H9 (cell line): ENCODE data around the gene YDJC. TPM values are rescaled to one million over a fixed set of nuclear protein-coding genes. Genes with fewer than 3 reads are reported as not detected.

Experiments used
- DNase-seq: peaks from one replicate; pipeline ENCODE4 v3.0.0-alpha.2; 2017
- H2AFZ ChIP-seq: one replicate; pipeline ENCODE4 v1.6.1; 2013; ENCODE audit warnings: mild to moderate bottlenecking, low read length, control low read depth, moderate library complexity
- H2AK5ac ChIP-seq: 2 replicates; pipeline ENCODE4 v1.6.1; 2013; ENCODE audit warnings: low read length, control low read depth, mixed read lengths; ENCODE audit not compliant: insufficient read length
- H2BK120ac ChIP-seq: one replicate; pipeline ENCODE4 v1.6.1; 2013; ENCODE audit warnings: low read depth, mild to moderate bottlenecking, low read length, control low read depth, inconsistent platforms; ENCODE audit not compliant: poor library complexity, severe bottlenecking
- H2BK12ac ChIP-seq: 2 replicates; pipeline ENCODE4 v1.6.1; 2013; ENCODE audit warnings: low read length, control low read depth, mixed read lengths, low read depth; ENCODE audit not compliant: insufficient read length
- H2BK15ac ChIP-seq: 2 replicates; pipeline ENCODE4 v1.6.1; 2013; ENCODE audit warnings: low read depth, low read length, control low read depth
- H2BK20ac ChIP-seq: one replicate; pipeline ENCODE4 v1.6.1; 2013; ENCODE audit warnings: low read depth, mild to moderate bottlenecking, low read length, control low read depth, inconsistent platforms; ENCODE audit not compliant: poor library complexity, severe bottlenecking
- H2BK5ac ChIP-seq: 2 replicates; pipeline ENCODE4 v1.6.1; 2013; ENCODE audit warnings: low read length, control low read depth, mixed read lengths; ENCODE audit not compliant: insufficient read length
- H3K14ac ChIP-seq: 2 replicates; pipeline ENCODE4 v1.6.1; 2013; ENCODE audit warnings: low read length, control low read depth; ENCODE audit not compliant: insufficient read depth
- H3K18ac ChIP-seq: 2 replicates; pipeline ENCODE4 v1.6.1; 2013; ENCODE audit warnings: low read depth, mild to moderate bottlenecking, mixed read lengths, low read length, control low read depth; ENCODE audit not compliant: insufficient read length
- H3K23ac ChIP-seq: 2 replicates; pipeline ENCODE4 v1.6.1; 2013; ENCODE audit warnings: low read length, control low read depth, mixed read lengths, low read depth; ENCODE audit not compliant: insufficient read length
- H3K23me2 ChIP-seq: 2 replicates; pipeline ENCODE4 v1.6.1; 2013; ENCODE audit warnings: low read depth, mild to moderate bottlenecking, mixed read lengths, low read length, control low read depth; ENCODE audit not compliant: insufficient read length, poor library complexity, severe bottlenecking
- H3K27ac ChIP-seq: 2 replicates; pipeline ENCODE4 v1.5.1; 2013; ENCODE audit warnings: low read length, control low read depth, mixed read lengths, low read depth; ENCODE audit not compliant: insufficient read length
- H3K27me3 ChIP-seq: 2 replicates; pipeline ENCODE4 v1.6.1; 2013; ENCODE audit warnings: low read length, control low read depth, inconsistent platforms; ENCODE audit not compliant: insufficient read depth
- H3K4ac ChIP-seq: 2 replicates; pipeline ENCODE4 v1.6.1; 2013; ENCODE audit warnings: low read depth, mild to moderate bottlenecking, control low read depth, inconsistent platforms, low read length, moderate library complexity
- H3K4me1 ChIP-seq: 2 replicates; pipeline ENCODE4 v1.6.1; 2013; ENCODE audit warnings: low read length, control low read depth, inconsistent platforms; ENCODE audit not compliant: insufficient read depth
- H3K4me2 ChIP-seq: 2 replicates; pipeline ENCODE4 v1.6.1; 2013; ENCODE audit warnings: low read length, control low read depth, mixed read lengths; ENCODE audit not compliant: insufficient read length, insufficient read depth
- H3K56ac ChIP-seq: 2 replicates; pipeline ENCODE4 v1.6.1; 2013; ENCODE audit warnings: low read depth, mild to moderate bottlenecking, mixed read lengths, low read length, control low read depth; ENCODE audit not compliant: insufficient read length
- H3K79me1 ChIP-seq: 2 replicates; pipeline ENCODE4 v1.6.1; 2013; ENCODE audit warnings: low read depth, mild to moderate bottlenecking, moderate library complexity, low read length, control low read depth, inconsistent platforms; ENCODE audit not compliant: insufficient read depth, poor library complexity, severe bottlenecking
- H3K79me2 ChIP-seq: 2 replicates; pipeline ENCODE4 v1.6.1; 2013; ENCODE audit warnings: low read length, control low read depth, inconsistent platforms; ENCODE audit not compliant: insufficient read depth
- H3K9ac ChIP-seq: 2 replicates; pipeline ENCODE4 v1.6.1; 2013; ENCODE audit warnings: low read length, control low read depth, mixed read lengths; ENCODE audit not compliant: insufficient read length; ENCODE audit errors: extremely low read depth
- H3K9me3 ChIP-seq: one replicate; pipeline ENCODE4 v1.6.1; 2013; ENCODE audit warnings: low read depth, low read length, inconsistent platforms; ENCODE audit not compliant: control insufficient read depth
- H3T11ph ChIP-seq: one replicate; pipeline ENCODE4 v1.6.1; 2013; ENCODE audit warnings: mild to moderate bottlenecking, low read length, control low read depth, inconsistent platforms
- H4K20me1 ChIP-seq: one replicate; pipeline ENCODE4 v1.6.1; 2013; ENCODE audit not compliant: control insufficient read depth, insufficient read length, insufficient read depth
- H4K5ac ChIP-seq: 2 replicates; pipeline ENCODE4 v1.6.1; 2013; ENCODE audit warnings: low read depth, mild to moderate bottlenecking, mixed read lengths, low read length, control low read depth; ENCODE audit not compliant: insufficient read length
- H4K8ac ChIP-seq: replicated peaks from 2 replicates; pipeline ENCODE4 v1.6.1; 2013; ENCODE audit warnings: low read length, control low read depth, mixed read lengths, low read depth; ENCODE audit not compliant: insufficient read length
- H4K91ac ChIP-seq: 2 replicates; pipeline ENCODE4 v1.6.1; 2013; ENCODE audit warnings: low read depth, mild to moderate bottlenecking, moderate library complexity, mixed read lengths, low read length, control low read depth; ENCODE audit not compliant: insufficient read length
- H3K27ac Mint-ChIP-seq, 3 experiments: 2 replicates in 2 of 3; 3 replicates in 1 of 3; pipeline ENCODE4 v1.8.0; 2020 to 2021; ENCODE audit warnings: mixed read lengths in 3 of 3, mild to moderate bottlenecking in 1 of 3, moderate library complexity in 1 of 3
- H3K27me3 Mint-ChIP-seq: 2 replicates; pipeline ENCODE4 v1.8.0; 2021; ENCODE audit warnings: low read depth, mild to moderate bottlenecking, moderate library complexity, mixed read lengths
- H3K36me3 Mint-ChIP-seq, 3 experiments: 2 replicates in 2 of 3; 3 replicates in 1 of 3; pipeline ENCODE4 v1.8.0; 2020 to 2021; ENCODE audit warnings: low read depth in 3 of 3, mixed read lengths in 3 of 3; ENCODE audit not compliant: insufficient read depth in 1 of 3
- H3K4me1 Mint-ChIP-seq, 2 experiments: 2 replicates each; pipeline ENCODE4 v1.8.0; 2020; ENCODE audit warnings: mixed read lengths in 2 of 2
- H3K4me3 Mint-ChIP-seq, 2 experiments: 2 replicates in 1 of 2; 3 replicates in 1 of 2; pipeline ENCODE4 v1.8.0; 2020 to 2021; ENCODE audit warnings: mild to moderate bottlenecking in 2 of 2, mixed read lengths in 2 of 2, moderate library complexity in 1 of 2
- H3K9me3 Mint-ChIP-seq, 2 experiments: 2 replicates in 1 of 2; 3 replicates in 1 of 2; pipeline ENCODE4 v1.8.0; 2020; ENCODE audit warnings: mild to moderate bottlenecking in 2 of 2, mixed read lengths in 2 of 2, moderate library complexity in 1 of 2
- WGBS: extraction: QIAGEN DNeasy Blood & Tissue Kit; methylation state at CpG from one replicate; pipeline ENCODE4 v1.1.7; 2013; ENCODE audit warnings: missing lambda C conversion rate, low lambda C conversion rate, mixed read lengths; ENCODE audit not compliant: insufficient read length; ENCODE audit errors: extremely low coverage; 5-methylcytosine and 5-hydroxymethylcytosine counted together
- total RNA-seq: library from RNA; stranded (reverse); gene quantifications from 2 replicates; pipeline ENCODE4 v1.2.1, GENCODE V29; 2021
- TF ChIP-seq, protein P1 (sequence below): fragments of 200-600 bp; sonication (generic); conservative IDR thresholded peaks from 3 replicates; pipeline ENCODE4 v1.8.0; 2021; ENCODE audit warnings: antibody characterized with exemption, mild to moderate bottlenecking

Gene YDJC
- total RNA-seq, 1 experiment from 2014 or later: 30.2 TPM

DNA sequence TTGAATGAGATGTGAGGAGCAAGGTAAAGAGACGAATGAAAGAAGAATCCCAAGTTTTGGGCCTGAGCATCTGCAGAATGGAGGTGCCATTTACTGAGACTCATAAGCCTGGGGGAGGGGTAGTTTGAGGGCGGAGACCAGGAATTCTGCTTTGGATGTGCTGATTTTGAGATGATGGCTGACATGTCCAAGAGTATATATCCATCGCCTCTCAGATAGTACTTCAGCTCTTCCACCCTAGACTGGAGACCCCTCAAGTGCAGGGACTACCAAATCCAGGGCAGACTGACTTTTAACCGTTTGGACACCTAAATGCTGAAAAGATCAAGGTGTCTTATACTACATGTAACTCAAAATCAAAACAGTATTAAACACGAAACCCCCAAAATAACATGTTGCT, 11.0 kb upstream of the YDJC start:
- H3K27ac Mint-ChIP-seq: no peak overlapping the region
- no peak for DNase-seq
- WGBS: no CpG with 5 or more reads among the region's 5 CpGs
- Histone ChIP-seq H3K79me2 (no peaks in the 10 kb centered on the region), H3K79me1 (no peaks in the 10 kb centered on the region), H3K27ac (no peak overlapping the region), H3T11ph (no peak overlapping the region), H3K4ac (no peak overlapping the region), H3K4me1 (peaks cover 2% of the 10 kb centered on the region; the same call in 1 of the 2 replicates), H3K23ac (no peak overlapping the region), H4K5ac (no peak overlapping the region), H3K18ac (no peak overlapping the region), H4K91ac (no peak overlapping the region), H2BK5ac (no peak overlapping the region), H2BK20ac (no peak overlapping the region), H4K20me1 (no peaks in the 10 kb centered on the region), H3K14ac (no peak overlapping the region), H3K56ac (no peak overlapping the region), H3K4me2 (no peak overlapping the region), H2AK5ac (no peak overlapping the region), H3K9ac (no peak overlapping the region), H4K8ac (no peak overlapping the region), H2BK120ac (no peak overlapping the region), H3K23me2 (peaks cover 7% of the 10 kb centered on the region), H3K9me3 (no peaks in the 10 kb centered on the region), H2BK15ac (no peak overlapping the region), H2BK12ac (no peak overlapping the region), H2AFZ (no peak overlapping the region), H3K27me3 (no peaks in the 10 kb centered on the region; the same call in 1 of the 2 replicates)
- peaks cover 22% of the 10 kb centered on the region for H3K27me3 Mint-ChIP-seq
- TF ChIP-seq, protein P1, sequence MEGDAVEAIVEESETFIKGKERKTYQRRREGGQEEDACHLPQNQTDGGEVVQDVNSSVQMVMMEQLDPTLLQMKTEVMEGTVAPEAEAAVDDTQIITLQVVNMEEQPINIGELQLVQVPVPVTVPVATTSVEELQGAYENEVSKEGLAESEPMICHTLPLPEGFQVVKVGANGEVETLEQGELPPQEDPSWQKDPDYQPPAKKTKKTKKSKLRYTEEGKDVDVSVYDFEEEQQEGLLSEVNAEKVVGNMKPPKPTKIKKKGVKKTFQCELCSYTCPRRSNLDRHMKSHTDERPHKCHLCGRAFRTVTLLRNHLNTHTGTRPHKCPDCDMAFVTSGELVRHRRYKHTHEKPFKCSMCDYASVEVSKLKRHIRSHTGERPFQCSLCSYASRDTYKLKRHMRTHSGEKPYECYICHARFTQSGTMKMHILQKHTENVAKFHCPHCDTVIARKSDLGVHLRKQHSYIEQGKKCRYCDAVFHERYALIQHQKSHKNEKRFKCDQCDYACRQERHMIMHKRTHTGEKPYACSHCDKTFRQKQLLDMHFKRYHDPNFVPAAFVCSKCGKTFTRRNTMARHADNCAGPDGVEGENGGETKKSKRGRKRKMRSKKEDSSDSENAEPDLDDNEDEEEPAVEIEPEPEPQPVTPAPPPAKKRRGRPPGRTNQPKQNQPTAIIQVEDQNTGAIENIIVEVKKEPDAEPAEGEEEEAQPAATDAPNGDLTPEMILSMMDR: no peak
- peaks cover 14% of the 10 kb centered on the region in 2 experiments for H3K4me1 Mint-ChIP-seq
- H3K4me3 Mint-ChIP-seq: peak overlapping the region in 1 of 2 experiments; percentile 89; a peak in 3 of 5 replicates
- no peaks in the 10 kb centered on the region for H3K9me3 Mint-ChIP-seq
- H3K36me3 Mint-ChIP-seq: peaks cover 10 to 16% (median 15%) of the 10 kb centered on the region in 3 experiments; a peak in 6 of 7 replicates
